Measurements from ENCODE around the gene CLCA4. TPM values are rescaled to one million over a fixed set of nuclear protein-coding genes. Genes with fewer than 3 reads are reported as not detected.
A peak's percentile ranks its signal among the peaks of the same experiment; 100 is the strongest.
"Not testable (repeated sequence)": the region's sequence is repeated elsewhere in the genome, so short reads cannot be mapped to it uniquely, and the experiment has no call there.

The CLCA4 gene
- total RNA-seq, 1 donor from 2014 or later = 1.8 TPM

GRCh38 chr1:86527306-86527705 lies 19.6 kb upstream of the CLCA4 start:
- DNase-seq = no peak

DNA sequence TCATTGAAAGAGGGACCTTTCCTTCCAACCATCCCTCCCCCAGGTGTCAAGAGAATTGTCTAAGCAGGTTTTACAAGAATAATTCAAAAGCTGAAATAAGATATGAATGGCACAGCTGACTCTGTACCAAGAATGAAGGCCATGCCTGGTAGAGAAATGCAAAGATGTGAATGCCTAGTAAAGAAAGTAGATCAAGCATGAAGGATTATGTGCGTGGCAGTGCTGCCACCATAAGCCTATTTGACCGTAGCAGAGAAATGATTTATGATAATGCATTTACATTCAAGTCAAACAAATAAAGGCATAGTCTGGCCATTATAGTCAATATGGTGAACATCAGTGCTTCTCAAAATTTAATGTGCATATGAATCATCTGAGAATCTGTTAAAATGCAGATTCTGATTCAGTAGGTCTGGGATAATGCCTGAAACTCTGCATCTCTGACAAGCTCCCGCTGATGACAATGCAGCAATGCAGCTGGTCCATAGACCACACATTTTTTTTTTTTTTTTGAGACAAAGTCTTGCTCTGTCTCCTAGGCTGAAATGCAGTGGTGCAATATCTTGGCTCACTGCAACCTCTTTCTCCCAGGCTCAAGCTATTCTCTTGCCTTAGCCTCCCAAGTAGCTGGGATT lies 16.6 kb upstream of the CLCA4 start:
- DNase-seq = no peak

GRCh38 chr1:86537928-86538695 lies 8.8 kb upstream of the CLCA4 start:
- DNase-seq = no peak

- DNase-seq = no peak
Measured at GRCh38 chr1:86538775-86539174, 8.1 kb upstream of the CLCA4 start.

DNA sequence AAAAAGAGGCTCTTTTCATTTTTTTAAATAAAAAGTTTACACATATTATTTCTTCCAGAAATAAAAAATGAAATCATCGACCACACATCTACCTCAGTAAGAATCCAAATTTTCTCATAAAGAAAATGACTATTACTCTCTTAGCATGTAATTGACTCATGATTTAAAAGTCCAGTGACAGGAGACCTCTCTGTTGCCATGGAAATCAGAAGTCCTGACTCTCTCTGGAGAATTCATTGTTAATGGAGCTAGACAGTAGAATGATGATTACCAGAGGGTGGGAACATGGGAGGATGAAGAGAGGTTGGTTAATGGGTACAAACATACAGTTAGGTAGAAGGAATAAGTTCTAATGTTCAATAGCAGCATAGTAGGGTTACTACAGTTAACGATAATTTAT lies 5.0 kb upstream of the CLCA4 start:
- DNase-seq = no peak

DNA sequence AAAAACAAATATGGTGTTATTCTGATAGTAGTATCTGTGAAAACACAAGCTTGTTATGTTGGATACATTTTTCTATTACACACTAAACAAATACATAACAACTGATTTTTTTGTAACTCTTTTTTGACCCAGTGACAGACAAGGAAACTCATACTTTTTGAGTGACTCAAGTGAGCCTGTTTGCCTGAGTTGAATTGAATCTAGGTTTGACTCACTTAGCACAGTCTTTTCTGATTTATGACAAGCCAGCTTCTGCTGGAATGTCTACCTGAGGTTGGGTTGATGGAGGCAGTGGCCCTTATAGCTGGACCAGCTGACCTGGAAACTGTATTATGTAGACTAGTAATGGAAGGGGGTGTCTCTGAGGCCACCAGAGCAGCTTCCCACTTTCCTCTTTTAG lies 4.2 kb upstream of the CLCA4 start:
- no peak for DNase-seq

GRCh38 chr1:86548839-86549238 lies 2.0 kb downstream of the CLCA4 start:
- DNase-seq = no peak

GRCh38 chr1:86551305-86551704 lies 4.4 kb downstream of the CLCA4 start:
- no peak for DNase-seq

- no peak for DNase-seq
Measured at GRCh38 chr1:86552376-86552775, 5.5 kb downstream of the CLCA4 start.

DNA sequence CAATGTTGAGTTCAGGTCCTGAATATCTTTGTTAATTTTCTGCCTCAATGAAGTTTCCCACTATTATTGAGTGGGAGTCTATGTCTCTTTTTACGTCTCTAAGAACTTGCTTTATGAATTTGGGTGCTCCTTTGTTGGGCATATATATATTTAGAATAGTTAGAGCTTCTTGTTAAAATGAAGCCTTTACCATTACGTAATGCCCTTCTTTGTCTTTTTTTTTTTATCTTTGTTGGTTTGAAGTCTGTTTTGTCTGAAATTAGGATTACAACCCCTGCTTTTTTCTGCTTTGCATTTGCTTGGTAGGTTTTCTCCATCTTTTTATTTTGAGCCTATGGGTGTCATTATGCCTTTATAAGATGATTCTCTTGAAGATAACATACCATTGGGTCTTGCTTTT lies 10.9 kb downstream of the CLCA4 start:
- no peak for DNase-seq

GRCh38 chr1:86563849-86564248 lies 17.0 kb downstream of the CLCA4 start:
- no peak for DNase-seq

DNA sequence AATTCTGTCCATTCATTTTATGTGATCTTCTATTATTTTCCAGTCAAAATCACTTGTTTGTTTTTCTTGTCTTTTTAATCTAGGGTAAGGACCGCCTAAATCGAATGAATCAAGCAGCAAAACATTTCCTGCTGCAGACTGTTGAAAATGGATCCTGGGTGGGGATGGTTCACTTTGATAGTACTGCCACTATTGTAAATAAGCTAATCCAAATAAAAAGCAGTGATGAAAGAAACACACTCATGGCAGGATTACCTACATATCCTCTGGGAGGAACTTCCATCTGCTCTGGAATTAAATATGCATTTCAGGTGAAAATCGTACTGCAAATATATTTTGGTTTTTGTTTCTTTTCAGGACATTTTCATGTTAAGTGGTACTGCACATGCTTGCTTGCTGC lies 20.5 kb downstream of the CLCA4 start:
- no peak for DNase-seq

DNA sequence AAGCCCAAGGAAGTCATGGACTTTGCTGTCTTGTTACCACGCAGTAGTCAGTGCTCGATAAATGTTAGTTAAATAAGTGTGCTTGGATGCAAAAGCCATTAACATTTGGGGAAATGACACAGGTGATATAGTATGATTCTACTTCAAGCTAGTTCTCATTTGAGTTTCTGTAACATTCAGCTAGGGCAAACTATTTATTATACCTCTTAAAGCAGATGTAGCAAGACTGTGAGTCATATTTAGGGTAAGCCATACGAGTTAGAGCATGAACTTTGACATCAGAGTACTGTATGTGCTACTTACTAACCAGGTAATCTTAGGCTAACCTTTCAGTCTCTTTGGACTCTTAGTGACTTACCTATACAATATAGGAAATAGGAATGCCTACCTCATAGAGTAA lies 21.0 kb downstream of the CLCA4 start:
- no peak for DNase-seq

GRCh38 chr1:86573763-86574484 lies 27.0 kb downstream of the CLCA4 start:
- no peak for DNase-seq

GRCh38 chr1:86581231-86581630 lies 34.4 kb downstream of the CLCA4 start:
- DNase-seq = no peak

GRCh38 chr1:86582161-86582560 lies 35.3 kb downstream of the CLCA4 start:
- DNase-seq = no peak

DNA sequence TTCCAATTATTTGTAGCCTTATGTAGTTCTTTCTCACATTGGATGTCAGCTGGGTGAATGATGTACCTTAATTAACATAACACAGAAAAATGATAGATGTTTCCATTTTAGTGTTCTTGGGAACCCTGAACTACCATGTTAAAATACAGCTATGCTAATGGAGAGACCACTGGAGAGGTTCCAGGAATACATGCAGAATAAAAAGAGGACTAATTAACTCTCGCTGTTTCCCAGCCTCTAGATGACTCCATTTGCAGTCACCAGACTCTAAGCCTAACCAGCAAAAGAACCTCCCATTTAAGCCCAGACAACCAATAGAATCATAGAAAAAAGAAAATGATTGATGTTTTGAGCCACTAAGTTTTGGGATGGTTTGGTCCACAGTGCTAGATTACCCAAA lies 36.2 kb downstream of the CLCA4 start:
- no peak for DNase-seq

- DNase-seq = no peak
Measured at GRCh38 chr1:86583593-86583992, 36.7 kb downstream of the CLCA4 start.

DNA sequence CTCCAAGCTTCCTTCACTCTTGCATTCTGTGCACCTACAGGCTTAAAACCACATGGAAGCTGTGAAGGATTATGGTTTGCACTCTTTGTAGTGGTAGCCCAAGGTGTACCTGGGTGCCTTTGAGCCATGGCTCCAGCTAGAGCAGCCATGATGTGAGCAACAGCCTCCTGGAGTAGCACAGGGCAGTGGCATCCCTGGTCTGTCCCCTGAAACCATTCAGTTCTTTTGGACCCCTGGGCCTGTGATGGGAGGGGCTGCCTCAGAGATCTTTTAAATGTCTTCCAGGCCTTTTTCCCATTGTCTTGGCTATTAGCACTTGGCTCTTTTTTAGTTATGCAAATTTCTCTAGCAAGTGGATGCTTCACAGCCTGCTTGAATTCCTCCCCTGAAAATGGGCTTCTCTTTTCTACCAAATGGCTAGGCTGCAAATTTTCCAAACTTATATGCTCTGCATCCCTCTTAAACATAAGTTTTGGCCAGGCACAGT lies 47.4 kb downstream of the CLCA4 start:
- no peak for DNase-seq

- DNase-seq = peak; percentile 1
Measured at GRCh38 chr1:86596224-86596623, 49.3 kb downstream of the CLCA4 start.

- DNase-seq = no peak
Measured at GRCh38 chr1:86596741-86597290, 49.9 kb downstream of the CLCA4 start.

DNA sequence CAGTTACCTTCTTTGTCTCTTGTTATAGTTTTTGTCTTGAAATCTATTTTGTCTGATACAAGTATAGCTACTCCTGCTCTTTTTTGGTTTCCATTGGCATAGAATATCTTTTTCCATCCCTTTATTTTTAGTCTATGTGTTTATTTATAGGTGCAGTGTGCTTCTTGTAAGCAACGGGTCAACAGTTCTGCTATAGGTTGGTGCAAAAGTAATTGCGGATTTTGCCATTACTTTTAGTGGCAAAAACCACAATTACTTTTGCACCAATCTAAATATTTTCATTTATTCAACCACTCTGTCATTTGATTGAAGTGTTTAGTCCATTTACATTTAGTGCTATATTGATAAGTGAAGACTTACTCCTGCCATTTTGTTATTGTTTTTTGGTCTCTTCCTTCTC lies 59.2 kb downstream of the CLCA4 start:
- DNase-seq = not testable (repeated sequence)

- DNase-seq = no peak
Measured at GRCh38 chr1:86616433-86616832, 69.6 kb downstream of the CLCA4 start.
